Caco-2 (cell line): ENCODE measurements around the gene MACROD1. TPM values are rescaled to one million over a fixed set of nuclear protein-coding genes. Genes with fewer than 3 reads are reported as not detected.

Experiments
- BruUV-seq: library from RNA; stranded (reverse); fragments of 400-500 nt; replicated peaks from 2 replicates; lab custom pipeline; 2021; lab: Mats Ljungman, UMichigan
- CTCF ChIA-PET: fragments of 300-600 bp; sonication (Branson Sonifier 250); formaldehyde crosslinking; loops from one replicate; lab custom pipeline; 2022; ENCODE audit warnings: antibody characterized with exemption; lab: Charles Lee
- POLR2A ChIA-PET: fragments of 300-600 bp; sonication (Branson Sonifier 250); formaldehyde crosslinking; loops from one replicate; lab custom pipeline; 2022; ENCODE audit warnings: antibody characterized with exemption; lab: Charles Lee
- DNase-seq, 2 experiments: peaks; one replicate each; pipeline versions ENCODE4 v3.0.0 to v3.0.0-alpha.2; 2020 to 2022
- H3K27me3 ChIP-seq: replicated peaks from 2 replicates; pipeline ENCODE4 v1.6.0; 2011; ENCODE audit warnings: low read length; ENCODE audit not compliant: control insufficient read depth, insufficient read depth
- H3K36me3 ChIP-seq: 2 replicates; pipeline ENCODE4 v1.5.1; 2011; ENCODE audit warnings: low read length; ENCODE audit not compliant: control insufficient read depth, insufficient read depth
- H3K4me1 ChIP-seq: fragments of 250-450 bp; sonication (Bioruptor Pico); 2 replicates; pipeline ENCODE4 v1.5.1; 2020; ENCODE audit warnings: mild to moderate bottlenecking
- H3K4me3 ChIP-seq: 2 replicates; pipeline ENCODE4 v1.5.1; 2011; ENCODE audit warnings: low read depth, mild to moderate bottlenecking, control low read depth, low read length
- H3K9me3 ChIP-seq: fragments of 250-450 bp; sonication (Bioruptor Pico); 2 replicates; pipeline ENCODE4 v1.5.1; 2020; ENCODE audit warnings: mild to moderate bottlenecking, moderate library complexity
- H3K27ac Mint-ChIP-seq: one replicate; pipeline ENCODE4 v1.8.0; 2022; ENCODE audit warnings: mixed read lengths; ENCODE audit not compliant: unreplicated experiment
- H3K27me3 Mint-ChIP-seq: one replicate; pipeline ENCODE4 v1.8.0; 2022; ENCODE audit warnings: mixed read lengths; ENCODE audit not compliant: insufficient read depth, unreplicated experiment
- H3K36me3 Mint-ChIP-seq: one replicate; pipeline ENCODE4 v1.8.0; 2022; ENCODE audit warnings: mild to moderate bottlenecking, mixed read lengths; ENCODE audit not compliant: insufficient read depth, unreplicated experiment
- H3K4me1 Mint-ChIP-seq: one replicate; pipeline ENCODE4 v1.8.0; 2022; ENCODE audit warnings: low read depth, mixed read lengths; ENCODE audit not compliant: unreplicated experiment
- H3K4me3 Mint-ChIP-seq: one replicate; pipeline ENCODE4 v1.8.0; 2022; ENCODE audit warnings: mild to moderate bottlenecking, moderate library complexity, mixed read lengths; ENCODE audit not compliant: unreplicated experiment
- H3K9me3 Mint-ChIP-seq: one replicate; pipeline ENCODE4 v1.8.0; 2022; ENCODE audit warnings: mixed read lengths; ENCODE audit not compliant: unreplicated experiment
- CTCF ChIP-seq, 2 experiments: fragments of 200-600 bp in 1 of 2; IDR thresholded peaks; 1 replicate in 1 of 2; 2 replicates in 1 of 2; pipeline versions ENCODE4 v1.5.1 to v1.8.0; 2011 to 2022; ENCODE audit warnings: antibody characterized with exemption in 1 of 2, control low read depth in 1 of 2, inconsistent platforms in 1 of 2, low read depth in 1 of 2, low read length in 1 of 2, mild to moderate bottlenecking in 1 of 2, moderate library complexity in 1 of 2; ENCODE audit not compliant: insufficient read depth in 1 of 2, severe bottlenecking in 1 of 2, unreplicated experiment in 1 of 2
- intact Hi-C: fragments of 100-400 bp; cut with micrococcal nuclease; formaldehyde crosslinking; loops from one replicate; pipeline ENCODE4 v1.10.0; 2022; ENCODE audit not compliant: unreplicated experiment
- total RNA-seq: library from RNA; stranded (reverse); gene quantifications from 2 replicates; pipeline ENCODE4 v1.2.3, GENCODE V29; 2022

The MACROD1 gene
- total RNA-seq, 1 experiment from 2014 or later, result 29.6 TPM

- no peaks in the 10 kb centered on the region; the same call in 1 of the 2 replicates for H3K36me3 ChIP-seq
- Mint-ChIP-seq H3K4me1 (peaks cover 7% of the 10 kb centered on the region), H3K27ac (no peak overlapping the region), H3K4me3 (no peak overlapping the region), H3K9me3 (no peaks in the 10 kb centered on the region), H3K36me3 (no peaks in the 10 kb centered on the region), H3K27me3 (no peaks in the 10 kb centered on the region)
- no peak for TF ChIP-seq CTCF (IDR thresholded peaks at IDR 0.05; ENCODE audit: insufficient read depth in 1 of 2, low read depth in 1 of 2, low read length in 1 of 2, severe bottlenecking in 1 of 2, unreplicated experiment in 1 of 2)
- ChIA-PET POLR2A (interaction anchor here (0.6 kb wide), 1 partner anchor 87 kb away, joined by 5 read pairs; no protein-coding TSS in a partner anchor), CTCF (interaction anchor here (0.6 to 1.1 kb wide), 2 partner anchors 18 to 61 kb away, joined by 3 to 5 read pairs; no protein-coding TSS in a partner anchor)
- no peak overlapping the region for H3K4me3 ChIP-seq
- intact Hi-C loops, result loop anchor here (5.0 kb wide), 1 partner anchor 39 kb away; no protein-coding TSS in a partner anchor
- no peaks in the 10 kb centered on the region for H3K27me3 ChIP-seq
- no peaks in the 10 kb centered on the region for H3K9me3 ChIP-seq
- peaks cover 9% of the 10 kb centered on the region; the same call in 1 of the 2 replicates for H3K4me1 ChIP-seq
- peak in 1 of 2 experiments; percentile 18 for DNase-seq
- BruUV-seq, result no TSS peak
Observed at GRCh38 chr11:64131683-64132190, 34.2 kb downstream of the MACROD1 start.

- Mint-ChIP-seq H3K36me3 (no peaks in the 10 kb centered on the region), H3K4me1 (peaks cover 7% of the 10 kb centered on the region), H3K9me3 (no peaks in the 10 kb centered on the region), H3K27me3 (no peaks in the 10 kb centered on the region), H3K4me3 (no peak overlapping the region), H3K27ac (no peak overlapping the region)
- H3K36me3 ChIP-seq, result no peaks in the 10 kb centered on the region; the same call in 1 of the 2 replicates
- H3K4me1 ChIP-seq, result peaks cover 9% of the 10 kb centered on the region; the same call in 1 of the 2 replicates
- ChIA-PET CTCF (no interaction called here), POLR2A (no interaction called here)
- no peak overlapping the region for H3K4me3 ChIP-seq
- H3K9me3 ChIP-seq, result no peaks in the 10 kb centered on the region
- H3K27me3 ChIP-seq, result no peaks in the 10 kb centered on the region
- TF ChIP-seq CTCF (IDR thresholded peaks at IDR 0.05; ENCODE audit: insufficient read depth in 1 of 2, low read depth in 1 of 2, low read length in 1 of 2, severe bottlenecking in 1 of 2, unreplicated experiment in 1 of 2), result no peak
- intact Hi-C loops, result loop anchor here (5.0 kb wide), 1 partner anchor 38 kb away; no protein-coding TSS in a partner anchor
- no peak for DNase-seq
- no TSS peak for BruUV-seq
Observed at GRCh38 chr11:64130618-64131017, 35.3 kb downstream of the MACROD1 start.

- Mint-ChIP-seq H3K9me3 (no peaks in the 10 kb centered on the region), H3K4me3 (no peak overlapping the region), H3K4me1 (peaks cover 7% of the 10 kb centered on the region), H3K27me3 (no peaks in the 10 kb centered on the region), H3K36me3 (no peaks in the 10 kb centered on the region), H3K27ac (no peak overlapping the region)
- Histone ChIP-seq H3K4me1 (peaks cover 9% of the 10 kb centered on the region; the same call in 1 of the 2 replicates), H3K27me3 (no peaks in the 10 kb centered on the region), H3K36me3 (no peaks in the 10 kb centered on the region; the same call in 1 of the 2 replicates), H3K4me3 (no peak overlapping the region), H3K9me3 (no peaks in the 10 kb centered on the region)
- TF ChIP-seq CTCF (IDR thresholded peaks at IDR 0.05; ENCODE audit: insufficient read depth in 1 of 2, low read depth in 1 of 2, low read length in 1 of 2, severe bottlenecking in 1 of 2, unreplicated experiment in 1 of 2), result no peak
- ChIA-PET POLR2A (no interaction called here), CTCF (no interaction called here)
- intact Hi-C loops, result no loop called here
- no TSS peak for BruUV-seq
- DNase-seq, result no peak
Observed at GRCh38 chr11:64129403-64129802, 36.5 kb downstream of the MACROD1 start.
